H9 (cell line): ENCODE results near the gene EDA. TPM values are rescaled to one million over a fixed set of nuclear protein-coding genes. Genes with fewer than 3 reads are reported as not detected.

Experiments
- DNase-seq: peaks from one replicate; pipeline ENCODE4 v3.0.0-alpha.2; 2017
- H2AFZ ChIP-seq: one replicate; pipeline ENCODE4 v1.6.1; 2013; ENCODE audit warnings: mild to moderate bottlenecking, low read length, control low read depth, moderate library complexity
- H2AK5ac ChIP-seq: 2 replicates; pipeline ENCODE4 v1.6.1; 2013; ENCODE audit warnings: low read length, control low read depth, mixed read lengths; ENCODE audit not compliant: insufficient read length
- H2BK120ac ChIP-seq: one replicate; pipeline ENCODE4 v1.6.1; 2013; ENCODE audit warnings: low read depth, mild to moderate bottlenecking, low read length, control low read depth, inconsistent platforms; ENCODE audit not compliant: poor library complexity, severe bottlenecking
- H2BK12ac ChIP-seq: 2 replicates; pipeline ENCODE4 v1.6.1; 2013; ENCODE audit warnings: low read length, control low read depth, mixed read lengths, low read depth; ENCODE audit not compliant: insufficient read length
- H2BK15ac ChIP-seq: 2 replicates; pipeline ENCODE4 v1.6.1; 2013; ENCODE audit warnings: low read depth, low read length, control low read depth
- H2BK20ac ChIP-seq: one replicate; pipeline ENCODE4 v1.6.1; 2013; ENCODE audit warnings: low read depth, mild to moderate bottlenecking, low read length, control low read depth, inconsistent platforms; ENCODE audit not compliant: poor library complexity, severe bottlenecking
- H2BK5ac ChIP-seq: 2 replicates; pipeline ENCODE4 v1.6.1; 2013; ENCODE audit warnings: low read length, control low read depth, mixed read lengths; ENCODE audit not compliant: insufficient read length
- H3K14ac ChIP-seq: 2 replicates; pipeline ENCODE4 v1.6.1; 2013; ENCODE audit warnings: low read length, control low read depth; ENCODE audit not compliant: insufficient read depth
- H3K18ac ChIP-seq: 2 replicates; pipeline ENCODE4 v1.6.1; 2013; ENCODE audit warnings: low read depth, mild to moderate bottlenecking, mixed read lengths, low read length, control low read depth; ENCODE audit not compliant: insufficient read length
- H3K23ac ChIP-seq: 2 replicates; pipeline ENCODE4 v1.6.1; 2013; ENCODE audit warnings: low read length, control low read depth, mixed read lengths, low read depth; ENCODE audit not compliant: insufficient read length
- H3K23me2 ChIP-seq: 2 replicates; pipeline ENCODE4 v1.6.1; 2013; ENCODE audit warnings: low read depth, mild to moderate bottlenecking, mixed read lengths, low read length, control low read depth; ENCODE audit not compliant: insufficient read length, poor library complexity, severe bottlenecking
- H3K27ac ChIP-seq: 2 replicates; pipeline ENCODE4 v1.5.1; 2013; ENCODE audit warnings: low read length, control low read depth, mixed read lengths, low read depth; ENCODE audit not compliant: insufficient read length
- H3K27me3 ChIP-seq: 2 replicates; pipeline ENCODE4 v1.6.1; 2013; ENCODE audit warnings: low read length, control low read depth, inconsistent platforms; ENCODE audit not compliant: insufficient read depth
- H3K4ac ChIP-seq: 2 replicates; pipeline ENCODE4 v1.6.1; 2013; ENCODE audit warnings: low read depth, mild to moderate bottlenecking, control low read depth, inconsistent platforms, low read length, moderate library complexity
- H3K4me1 ChIP-seq: 2 replicates; pipeline ENCODE4 v1.6.1; 2013; ENCODE audit warnings: low read length, control low read depth, inconsistent platforms; ENCODE audit not compliant: insufficient read depth
- H3K4me2 ChIP-seq: 2 replicates; pipeline ENCODE4 v1.6.1; 2013; ENCODE audit warnings: low read length, control low read depth, mixed read lengths; ENCODE audit not compliant: insufficient read length, insufficient read depth
- H3K56ac ChIP-seq: 2 replicates; pipeline ENCODE4 v1.6.1; 2013; ENCODE audit warnings: low read depth, mild to moderate bottlenecking, mixed read lengths, low read length, control low read depth; ENCODE audit not compliant: insufficient read length
- H3K79me1 ChIP-seq: 2 replicates; pipeline ENCODE4 v1.6.1; 2013; ENCODE audit warnings: low read depth, mild to moderate bottlenecking, moderate library complexity, low read length, control low read depth, inconsistent platforms; ENCODE audit not compliant: insufficient read depth, poor library complexity, severe bottlenecking
- H3K79me2 ChIP-seq: 2 replicates; pipeline ENCODE4 v1.6.1; 2013; ENCODE audit warnings: low read length, control low read depth, inconsistent platforms; ENCODE audit not compliant: insufficient read depth
- H3K9ac ChIP-seq: 2 replicates; pipeline ENCODE4 v1.6.1; 2013; ENCODE audit warnings: low read length, control low read depth, mixed read lengths; ENCODE audit not compliant: insufficient read length; ENCODE audit errors: extremely low read depth
- H3K9me3 ChIP-seq: one replicate; pipeline ENCODE4 v1.6.1; 2013; ENCODE audit warnings: low read depth, low read length, inconsistent platforms; ENCODE audit not compliant: control insufficient read depth
- H3T11ph ChIP-seq: one replicate; pipeline ENCODE4 v1.6.1; 2013; ENCODE audit warnings: mild to moderate bottlenecking, low read length, control low read depth, inconsistent platforms
- H4K20me1 ChIP-seq: one replicate; pipeline ENCODE4 v1.6.1; 2013; ENCODE audit not compliant: control insufficient read depth, insufficient read length, insufficient read depth
- H4K5ac ChIP-seq: 2 replicates; pipeline ENCODE4 v1.6.1; 2013; ENCODE audit warnings: low read depth, mild to moderate bottlenecking, mixed read lengths, low read length, control low read depth; ENCODE audit not compliant: insufficient read length
- H4K8ac ChIP-seq: replicated peaks from 2 replicates; pipeline ENCODE4 v1.6.1; 2013; ENCODE audit warnings: low read length, control low read depth, mixed read lengths, low read depth; ENCODE audit not compliant: insufficient read length
- H4K91ac ChIP-seq: 2 replicates; pipeline ENCODE4 v1.6.1; 2013; ENCODE audit warnings: low read depth, mild to moderate bottlenecking, moderate library complexity, mixed read lengths, low read length, control low read depth; ENCODE audit not compliant: insufficient read length
- H3K27ac Mint-ChIP-seq, 3 experiments: 2 replicates in 2 of 3; 3 replicates in 1 of 3; pipeline ENCODE4 v1.8.0; 2020 to 2021; ENCODE audit warnings: mixed read lengths in 3 of 3, mild to moderate bottlenecking in 1 of 3, moderate library complexity in 1 of 3
- H3K27me3 Mint-ChIP-seq: 2 replicates; pipeline ENCODE4 v1.8.0; 2021; ENCODE audit warnings: low read depth, mild to moderate bottlenecking, moderate library complexity, mixed read lengths
- H3K36me3 Mint-ChIP-seq, 3 experiments: 2 replicates in 2 of 3; 3 replicates in 1 of 3; pipeline ENCODE4 v1.8.0; 2020 to 2021; ENCODE audit warnings: low read depth in 3 of 3, mixed read lengths in 3 of 3; ENCODE audit not compliant: insufficient read depth in 1 of 3
- H3K4me1 Mint-ChIP-seq, 2 experiments: 2 replicates each; pipeline ENCODE4 v1.8.0; 2020; ENCODE audit warnings: mixed read lengths in 2 of 2
- H3K4me3 Mint-ChIP-seq, 2 experiments: 2 replicates in 1 of 2; 3 replicates in 1 of 2; pipeline ENCODE4 v1.8.0; 2020 to 2021; ENCODE audit warnings: mild to moderate bottlenecking in 2 of 2, mixed read lengths in 2 of 2, moderate library complexity in 1 of 2
- H3K9me3 Mint-ChIP-seq, 2 experiments: 2 replicates in 1 of 2; 3 replicates in 1 of 2; pipeline ENCODE4 v1.8.0; 2020; ENCODE audit warnings: mild to moderate bottlenecking in 2 of 2, mixed read lengths in 2 of 2, moderate library complexity in 1 of 2
- WGBS: extraction: QIAGEN DNeasy Blood & Tissue Kit; methylation state at CpG from one replicate; pipeline ENCODE4 v1.1.7; 2013; ENCODE audit warnings: missing lambda C conversion rate, low lambda C conversion rate, mixed read lengths; ENCODE audit not compliant: insufficient read length; ENCODE audit errors: extremely low coverage; 5-methylcytosine and 5-hydroxymethylcytosine counted together
- total RNA-seq: library from RNA; stranded (reverse); gene quantifications from 2 replicates; pipeline ENCODE4 v1.2.1, GENCODE V29; 2021
- TF ChIP-seq, protein P1 (sequence below): fragments of 200-600 bp; sonication (generic); conservative IDR thresholded peaks from 3 replicates; pipeline ENCODE4 v1.8.0; 2021; ENCODE audit warnings: antibody characterized with exemption, mild to moderate bottlenecking

Gene EDA
- total RNA-seq, 1 experiment from 2014 or later = 7.7 TPM

DNA sequence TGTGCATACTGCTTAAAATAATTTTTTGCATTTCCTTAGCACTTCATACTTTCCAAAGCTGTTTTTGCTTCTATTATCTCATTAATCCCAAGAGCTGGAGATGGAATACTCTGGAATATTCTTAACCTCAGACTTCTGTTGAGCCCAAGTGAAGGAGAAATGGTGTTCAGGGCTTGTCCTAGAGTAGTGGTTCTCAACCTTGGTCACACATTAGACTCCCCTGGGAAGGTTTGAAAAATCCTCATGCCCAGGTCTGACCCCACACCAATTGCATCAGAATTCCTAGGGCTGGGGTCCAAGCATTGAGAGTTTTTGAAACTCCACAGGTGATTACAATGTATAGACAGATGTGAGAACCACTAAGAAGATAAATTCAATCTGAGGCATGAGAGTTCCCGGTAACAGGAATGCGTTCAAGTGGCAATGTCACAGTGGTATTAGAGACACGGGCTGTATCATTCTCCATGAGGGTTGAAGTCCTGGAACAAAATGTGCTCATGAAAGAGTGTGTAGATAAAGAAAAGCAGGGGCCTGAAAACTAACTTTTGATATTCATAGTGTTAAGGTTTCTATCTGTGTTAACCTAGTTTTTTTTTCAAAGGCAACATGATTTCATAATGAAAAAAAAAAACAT is 385.9 kb downstream of the EDA start:
- no peak overlapping the region for H3K14ac ChIP-seq
- no peak overlapping the region for H3K27ac Mint-ChIP-seq
- H3K9me3 ChIP-seq = peaks cover 7% of the 10 kb centered on the region
- H4K91ac ChIP-seq = no peak overlapping the region
- no peak overlapping the region for H2AFZ ChIP-seq
- H3K27ac ChIP-seq = no peak overlapping the region
- no peaks in the 10 kb centered on the region for H3K27me3 ChIP-seq
- peaks cover 60 to 65% of the 10 kb centered on the region in 2 experiments for H3K9me3 Mint-ChIP-seq
- H3K23ac ChIP-seq = no peak overlapping the region
- no peaks in the 10 kb centered on the region for H3K23me2 ChIP-seq
- H2BK120ac ChIP-seq = no peak overlapping the region
- H3K4me1 Mint-ChIP-seq = no peaks in the 10 kb centered on the region
- no CpG with 5 or more reads among the region's 3 CpGs for WGBS
- no peaks in the 10 kb centered on the region for H4K20me1 ChIP-seq
- no peak overlapping the region for H3K4ac ChIP-seq
- H3K36me3 Mint-ChIP-seq = peaks cover 16 to 18% (median 18%) of the 10 kb centered on the region in 3 experiments
- no peak overlapping the region for H2BK20ac ChIP-seq
- no peaks in the 10 kb centered on the region for H3K79me1 ChIP-seq
- no peak overlapping the region for H2BK5ac ChIP-seq
- H3K18ac ChIP-seq = no peak overlapping the region
- no peaks in the 10 kb centered on the region for H3K4me1 ChIP-seq
- H3K4me2 ChIP-seq = no peak overlapping the region
- H2BK12ac ChIP-seq = no peak overlapping the region
- no peak overlapping the region for H4K8ac ChIP-seq
- no peak overlapping the region for H3K4me3 Mint-ChIP-seq
- no peak for DNase-seq
- no peak overlapping the region for H3K56ac ChIP-seq
- no peak overlapping the region for H3K9ac ChIP-seq
- no peaks in the 10 kb centered on the region for H3K79me2 ChIP-seq
- no peak overlapping the region for H2AK5ac ChIP-seq
- H3T11ph ChIP-seq = no peak overlapping the region
- H3K27me3 Mint-ChIP-seq = no peaks in the 10 kb centered on the region; the same call in 1 of the 2 replicates
- H4K5ac ChIP-seq = no peak overlapping the region
- H2BK15ac ChIP-seq = no peak overlapping the region
- TF ChIP-seq, protein P1, sequence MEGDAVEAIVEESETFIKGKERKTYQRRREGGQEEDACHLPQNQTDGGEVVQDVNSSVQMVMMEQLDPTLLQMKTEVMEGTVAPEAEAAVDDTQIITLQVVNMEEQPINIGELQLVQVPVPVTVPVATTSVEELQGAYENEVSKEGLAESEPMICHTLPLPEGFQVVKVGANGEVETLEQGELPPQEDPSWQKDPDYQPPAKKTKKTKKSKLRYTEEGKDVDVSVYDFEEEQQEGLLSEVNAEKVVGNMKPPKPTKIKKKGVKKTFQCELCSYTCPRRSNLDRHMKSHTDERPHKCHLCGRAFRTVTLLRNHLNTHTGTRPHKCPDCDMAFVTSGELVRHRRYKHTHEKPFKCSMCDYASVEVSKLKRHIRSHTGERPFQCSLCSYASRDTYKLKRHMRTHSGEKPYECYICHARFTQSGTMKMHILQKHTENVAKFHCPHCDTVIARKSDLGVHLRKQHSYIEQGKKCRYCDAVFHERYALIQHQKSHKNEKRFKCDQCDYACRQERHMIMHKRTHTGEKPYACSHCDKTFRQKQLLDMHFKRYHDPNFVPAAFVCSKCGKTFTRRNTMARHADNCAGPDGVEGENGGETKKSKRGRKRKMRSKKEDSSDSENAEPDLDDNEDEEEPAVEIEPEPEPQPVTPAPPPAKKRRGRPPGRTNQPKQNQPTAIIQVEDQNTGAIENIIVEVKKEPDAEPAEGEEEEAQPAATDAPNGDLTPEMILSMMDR = no peak
